ENCODE measurements around the gene SYNPO2. TPM values are rescaled to one million over a fixed set of nuclear protein-coding genes. Genes with fewer than 3 reads are reported as not detected.
"Not testable (repeated sequence)": the region's sequence is repeated elsewhere in the genome, so short reads cannot be mapped to it uniquely, and the experiment has no call there.

SYNPO2 gene
- total RNA-seq, 1 donor from 2014 or later = 0.09 TPM

GRCh38 chr4:118869808-118870342 is 18.8 kb upstream of the SYNPO2 start:
- no peak for DNase-seq (ENCODE audit: low spot score)
- Histone ChIP-seq H3K4me1 (peaks cover 2% of the 10 kb centered on the region), H3K9ac (no peak overlapping the region), H4K20me1 (ENCODE audit: low read depth) (no peaks in the 10 kb centered on the region), H3K79me2 (ENCODE audit: low read depth) (no peaks in the 10 kb centered on the region), H3K27ac (peak overlapping the region; percentile 18), H3K9me3 (ENCODE audit: low read depth) (no peaks in the 10 kb centered on the region), H3K4me2 (no peak overlapping the region), H3K36me3 (no peaks in the 10 kb centered on the region), H2AFZ (replicated peaks) (peak overlapping the region; percentile 73), H3K27me3 (no peaks in the 10 kb centered on the region), H3F3A (ENCODE audit: low read depth) (no peaks in the 10 kb centered on the region), H3K4me3 (no peak overlapping the region)
- Mint-ChIP-seq H3K27me3 (ENCODE audit: insufficient read depth, low read depth) (peaks cover 2% of the 10 kb centered on the region), H3K4me1 (no peaks in the 10 kb centered on the region), H3K9me3 (no peaks in the 10 kb centered on the region), H3K27ac (no peak overlapping the region), H3K4me3 (no peak overlapping the region), H3K36me3 (no peaks in the 10 kb centered on the region)
- TF ChIP-seq EZH2 (IDR thresholded peaks at IDR 0.05) (no peak), CTCF (IDR thresholded peaks at IDR 0.05) (no peak)

GRCh38 chr4:118872181-118872580 is 16.5 kb upstream of the SYNPO2 start:
- Histone ChIP-seq H2AFZ (replicated peaks) (no peak overlapping the region), H3K36me3 (no peaks in the 10 kb centered on the region), H3K27ac (no peak overlapping the region), H3F3A (ENCODE audit: low read depth) (no peaks in the 10 kb centered on the region), H3K4me2 (no peak overlapping the region), H3K9me3 (ENCODE audit: low read depth) (no peaks in the 10 kb centered on the region), H3K79me2 (ENCODE audit: low read depth) (no peaks in the 10 kb centered on the region), H3K9ac (no peak overlapping the region), H3K4me1 (peaks cover 2% of the 10 kb centered on the region), H3K27me3 (no peaks in the 10 kb centered on the region), H4K20me1 (ENCODE audit: low read depth) (no peaks in the 10 kb centered on the region), H3K4me3 (no peak overlapping the region)
- no peak overlapping the region for H3K27ac Mint-ChIP-seq
- no peak overlapping the region for H3K4me3 Mint-ChIP-seq
- no peak for TF ChIP-seq CTCF (IDR thresholded peaks at IDR 0.05)
- TF ChIP-seq EZH2 (IDR thresholded peaks at IDR 0.05) = no peak
- no peak for TF ChIP-seq EZH2phosphoT487 (IDR thresholded peaks at IDR 0.05)
- no peak for DNase-seq (ENCODE audit: low spot score)
- H3K9me3 Mint-ChIP-seq = peaks cover 2% of the 10 kb centered on the region
- H3K4me1 Mint-ChIP-seq = no peaks in the 10 kb centered on the region
- no peaks in the 10 kb centered on the region for H3K36me3 Mint-ChIP-seq
- H3K27me3 Mint-ChIP-seq (ENCODE audit: insufficient read depth, low read depth) = peaks cover 2% of the 10 kb centered on the region

GRCh38 chr4:118877797-118878196 is 10.9 kb upstream of the SYNPO2 start:
- H2AFZ ChIP-seq (replicated peaks) = no peak overlapping the region
- TF ChIP-seq EZH2 (IDR thresholded peaks at IDR 0.05) = no peak
- no peak for TF ChIP-seq CTCF (IDR thresholded peaks at IDR 0.05)
- no peak for TF ChIP-seq EZH2phosphoT487 (IDR thresholded peaks at IDR 0.05)
- H3K4me2 ChIP-seq = no peak overlapping the region
- no peaks in the 10 kb centered on the region for H4K20me1 ChIP-seq (ENCODE audit: low read depth)
- no peaks in the 10 kb centered on the region for H3K36me3 ChIP-seq
- peaks cover 9% of the 10 kb centered on the region for H3K9me3 Mint-ChIP-seq
- DNase-seq (ENCODE audit: low spot score) = no peak
- no peaks in the 10 kb centered on the region for H3F3A ChIP-seq (ENCODE audit: low read depth)
- no peaks in the 10 kb centered on the region for H3K27me3 ChIP-seq
- no peaks in the 10 kb centered on the region for H3K4me1 ChIP-seq
- H3K27me3 Mint-ChIP-seq (ENCODE audit: insufficient read depth, low read depth) = peaks cover 2% of the 10 kb centered on the region
- no peak overlapping the region for H3K9ac ChIP-seq
- H3K27ac Mint-ChIP-seq = no peak overlapping the region
- H3K4me3 ChIP-seq = no peak overlapping the region
- H3K27ac ChIP-seq = no peak overlapping the region
- no peaks in the 10 kb centered on the region for H3K9me3 ChIP-seq (ENCODE audit: low read depth)
- no peaks in the 10 kb centered on the region for H3K79me2 ChIP-seq (ENCODE audit: low read depth)
- no peaks in the 10 kb centered on the region for H3K36me3 Mint-ChIP-seq
- no peak overlapping the region for H3K4me3 Mint-ChIP-seq
- no peaks in the 10 kb centered on the region for H3K4me1 Mint-ChIP-seq

GRCh38 chr4:118878507-118878906 is 10.1 kb upstream of the SYNPO2 start:
- H3K27me3 Mint-ChIP-seq (ENCODE audit: insufficient read depth, low read depth); H3K27me3 ChIP-seq; H3K9ac ChIP-seq; H3K4me3 ChIP-seq; H4K20me1 ChIP-seq (ENCODE audit: low read depth); H3K4me3 Mint-ChIP-seq; H3K4me1 Mint-ChIP-seq; H3K4me2 ChIP-seq; H3K36me3 Mint-ChIP-seq; H3K36me3 ChIP-seq; DNase-seq (ENCODE audit: low spot score); H3K9me3 Mint-ChIP-seq; H3K27ac ChIP-seq; H3K9me3 ChIP-seq (ENCODE audit: low read depth); H3K4me1 ChIP-seq; H2AFZ ChIP-seq (replicated peaks); H3K79me2 ChIP-seq (ENCODE audit: low read depth); H3F3A ChIP-seq (ENCODE audit: low read depth); H3K27ac Mint-ChIP-seq: not testable (repeated sequence)
